PC-9 (cell line): Measurements from ENCODE around the gene ITIH4.

Experiments
- EZH2 ChIP-seq: fragments of 200-600 bp; sonication (generic); IDR thresholded peaks from 2 replicates; pipeline ENCODE4 v1.8.0; 2017; ENCODE audit warnings: antibody characterized with exemption, low read depth
- TF ChIP-seq, protein P1 (sequence below): fragments of 200-600 bp; sonication (generic); conservative IDR thresholded peaks from 2 replicates; pipeline ENCODE4 v1.6.1; 2017; ENCODE audit warnings: mixed run types, antibody characterized with exemption, mild to moderate bottlenecking, moderate library complexity

DNA sequence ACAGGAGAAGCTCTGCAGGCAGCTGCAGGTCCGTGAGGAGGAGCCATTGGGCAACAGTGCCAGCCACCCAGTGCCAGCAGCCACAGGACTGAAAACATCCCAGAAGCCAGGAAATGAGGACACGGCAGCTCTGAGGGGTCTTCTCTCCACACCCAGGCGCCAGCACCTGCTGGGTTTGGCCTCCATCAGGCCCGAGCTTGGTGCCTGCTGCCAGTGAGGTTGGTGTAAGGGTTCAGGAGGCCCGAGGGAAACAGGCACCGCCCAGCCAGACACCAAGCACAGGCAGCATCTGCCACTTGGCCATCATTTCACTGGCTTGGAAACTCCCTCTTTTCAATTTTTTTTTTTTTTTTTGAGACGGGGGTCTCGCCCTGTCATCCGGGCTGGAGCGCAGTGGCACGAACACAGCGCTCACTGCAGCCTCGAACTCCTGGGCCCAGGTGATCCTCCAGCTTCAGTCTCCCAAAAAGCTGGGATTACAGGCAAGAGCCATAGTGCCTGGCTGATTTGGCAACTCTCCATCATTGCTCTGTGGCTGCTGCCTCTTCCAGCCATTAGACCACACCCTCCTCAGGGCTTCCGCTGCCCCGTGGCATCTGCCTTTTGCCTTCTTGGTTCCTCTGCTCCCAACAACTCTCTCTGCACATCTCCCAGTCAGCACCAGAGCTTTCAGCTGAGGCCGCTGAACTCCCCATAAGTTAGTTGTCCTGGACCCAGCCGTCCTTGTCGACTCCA is 37.3 kb downstream of the ITIH4 start:
- TF ChIP-seq, protein P1, sequence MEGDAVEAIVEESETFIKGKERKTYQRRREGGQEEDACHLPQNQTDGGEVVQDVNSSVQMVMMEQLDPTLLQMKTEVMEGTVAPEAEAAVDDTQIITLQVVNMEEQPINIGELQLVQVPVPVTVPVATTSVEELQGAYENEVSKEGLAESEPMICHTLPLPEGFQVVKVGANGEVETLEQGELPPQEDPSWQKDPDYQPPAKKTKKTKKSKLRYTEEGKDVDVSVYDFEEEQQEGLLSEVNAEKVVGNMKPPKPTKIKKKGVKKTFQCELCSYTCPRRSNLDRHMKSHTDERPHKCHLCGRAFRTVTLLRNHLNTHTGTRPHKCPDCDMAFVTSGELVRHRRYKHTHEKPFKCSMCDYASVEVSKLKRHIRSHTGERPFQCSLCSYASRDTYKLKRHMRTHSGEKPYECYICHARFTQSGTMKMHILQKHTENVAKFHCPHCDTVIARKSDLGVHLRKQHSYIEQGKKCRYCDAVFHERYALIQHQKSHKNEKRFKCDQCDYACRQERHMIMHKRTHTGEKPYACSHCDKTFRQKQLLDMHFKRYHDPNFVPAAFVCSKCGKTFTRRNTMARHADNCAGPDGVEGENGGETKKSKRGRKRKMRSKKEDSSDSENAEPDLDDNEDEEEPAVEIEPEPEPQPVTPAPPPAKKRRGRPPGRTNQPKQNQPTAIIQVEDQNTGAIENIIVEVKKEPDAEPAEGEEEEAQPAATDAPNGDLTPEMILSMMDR = no peak
- TF ChIP-seq EZH2 = no peak
